Liver (tissue), 10 donors: ENCODE data around the gene CCNB2. TPM values are rescaled to one million over a fixed set of nuclear protein-coding genes. Genes with fewer than 3 reads are reported as not detected.

Experiments used
- DNase-seq: peaks from one replicate; pipeline ENCODE4 v3.0.0-alpha.2; 2017; ENCODE audit warnings: low spot score
- H3K27ac ChIP-seq, 2 donors: one replicate each; pipeline ENCODE4 v1.7.0; 2013; ENCODE audit warnings: inconsistent platforms in 2 of 2, low read length in 2 of 2, control low read depth in 1 of 2, low read depth in 1 of 2, mild to moderate bottlenecking in 1 of 2
- H3K27me3 ChIP-seq, 4 donors: one replicate each; pipeline versions ENCODE4 v1.6.1 to v1.7.0; 2013; ENCODE audit warnings: low read length in 3 of 4, inconsistent platforms in 1 of 4, mild to moderate bottlenecking in 1 of 4, moderate library complexity in 1 of 4; ENCODE audit not compliant: control insufficient read depth in 4 of 4, insufficient read depth in 4 of 4
- H3K36me3 ChIP-seq, 4 donors: one replicate each; pipeline versions ENCODE4 v1.6.1 to v1.7.0; 2013; ENCODE audit warnings: low read length in 3 of 4, mild to moderate bottlenecking in 3 of 4, low read depth in 1 of 4, moderate library complexity in 1 of 4; ENCODE audit not compliant: control insufficient read depth in 4 of 4, insufficient read depth in 3 of 4
- H3K4me1 ChIP-seq, 4 donors: one replicate each; pipeline versions ENCODE4 v1.6.1 to v1.7.0; 2013; ENCODE audit warnings: low read length in 3 of 4, mild to moderate bottlenecking in 3 of 4, moderate library complexity in 1 of 4; ENCODE audit not compliant: control insufficient read depth in 4 of 4, insufficient read depth in 4 of 4
- H3K4me3 ChIP-seq, 3 donors: one replicate each; pipeline versions ENCODE4 v1.6.1 to v1.7.0; 2013; ENCODE audit warnings: low read length in 3 of 3, control low read depth in 1 of 3, low read depth in 1 of 3, mild to moderate bottlenecking in 1 of 3
- H3K9ac ChIP-seq, 2 donors: one replicate each; pipeline ENCODE4 v1.7.0; 2013; ENCODE audit warnings: low read length in 2 of 2, mild to moderate bottlenecking in 2 of 2, moderate library complexity in 2 of 2, control low read depth in 1 of 2, low read depth in 1 of 2
- H3K9me3 ChIP-seq, 4 donors: one replicate each; pipeline versions ENCODE4 v1.6.1 to v1.7.0; 2013; ENCODE audit warnings: low read length in 3 of 4; ENCODE audit not compliant: control insufficient read depth in 4 of 4
- EGR1 ChIP-seq, 2 donors: IDR thresholded peaks; 2 replicates each; pipeline ENCODE4 v1.6.1; 2016 to 2018; ENCODE audit warnings: antibody characterized with exemption in 2 of 2, low read depth in 2 of 2
- FOXA1 ChIP-seq: IDR thresholded peaks from 2 replicates; pipeline ENCODE4 v1.6.1; 2016; ENCODE audit warnings: antibody characterized with exemption
- FOXA2 ChIP-seq: IDR thresholded peaks from 2 replicates; pipeline ENCODE4 v1.6.1; 2016; ENCODE audit warnings: antibody characterized with exemption
- GABPA ChIP-seq, 2 donors: IDR thresholded peaks in 1 of 2; conservative IDR thresholded peaks in 1 of 2; 2 replicates each; pipeline ENCODE4 v1.6.1; 2016; ENCODE audit warnings: antibody characterized with exemption in 2 of 2, mild to moderate bottlenecking in 1 of 2, moderate library complexity in 1 of 2
- HNF4A ChIP-seq, 2 donors: conservative IDR thresholded peaks; 2 replicates each; pipeline ENCODE4 v1.6.1; 2016; ENCODE audit warnings: antibody characterized with exemption in 2 of 2, mild to moderate bottlenecking in 2 of 2
- HNF4G ChIP-seq: IDR thresholded peaks from 2 replicates; pipeline ENCODE4 v1.6.1; 2016; ENCODE audit warnings: antibody characterized with exemption
- JUND ChIP-seq, 2 donors: IDR thresholded peaks; 2 replicates each; pipeline ENCODE4 v1.6.1; 2016; ENCODE audit warnings: antibody characterized with exemption in 2 of 2
- NR2F2 ChIP-seq: IDR thresholded peaks from 2 replicates; pipeline ENCODE4 v1.6.1; 2016; ENCODE audit warnings: antibody characterized with exemption
- RAD21 ChIP-seq, 2 donors: IDR thresholded peaks; 2 replicates each; pipeline ENCODE4 v1.6.1; 2016; ENCODE audit warnings: antibody characterized with exemption in 2 of 2, mild to moderate bottlenecking in 2 of 2
- RXRA ChIP-seq, 2 donors: IDR thresholded peaks; 2 replicates each; pipeline ENCODE4 v1.6.1; 2017 to 2018; ENCODE audit warnings: antibody characterized with exemption in 2 of 2, mild to moderate bottlenecking in 1 of 2
- TAF1 ChIP-seq: conservative IDR thresholded peaks from 2 replicates; pipeline ENCODE4 v1.6.1; 2016; ENCODE audit warnings: antibody characterized with exemption, mild to moderate bottlenecking
- YY1 ChIP-seq: IDR thresholded peaks from 2 replicates; pipeline ENCODE4 v1.6.1; 2016; ENCODE audit warnings: antibody characterized with exemption, mild to moderate bottlenecking
- WGBS: extraction: QIAGEN DNeasy Blood & Tissue Kit; methylation state at CpG from one replicate; pipeline ENCODE4 v1.1.7; 2013; 5-methylcytosine and 5-hydroxymethylcytosine counted together
- polyA plus RNA-seq, 2 donors: library from polyadenylated mRNA; stranded (reverse) in 1 of 2; unstranded in 1 of 2; fragments of 200-250 nt in 1 of 2; fragments of >200 nt in 1 of 2; fragmentation: Nextera tagmentation in 1 of 2; extraction: Ambion mirVana in 1 of 2; gene quantifications; one replicate each; pipeline versions ENCODE4 v1.2.1 to v1.2.3, GENCODE V29; 2013 to 2015
- small RNA-seq: library from RNA; depleted of rRNA; stranded (forward); fragments of <200 nt; gene quantifications from one replicate; pipeline ENCODE3, GENCODE V24; 2014
- total RNA-seq, 2 donors: library from RNA; depleted of rRNA; stranded (reverse); fragments of >200 nt; gene quantifications; one replicate each; pipeline ENCODE4 v1.2.3, GENCODE V29; 2014
- TF ChIP-seq, protein P1 (sequence below): IDR thresholded peaks from 2 replicates; pipeline ENCODE4 v1.6.1; 2016; ENCODE audit warnings: antibody characterized with exemption, mild to moderate bottlenecking
- TF ChIP-seq, protein P2 (sequence below): IDR thresholded peaks from 2 replicates; pipeline ENCODE4 v1.6.1; 2016; ENCODE audit warnings: antibody characterized with exemption
- TF ChIP-seq, protein P3 (sequence below): IDR thresholded peaks from 2 replicates; pipeline ENCODE4 v1.6.1; 2016; ENCODE audit warnings: antibody characterized with exemption
- TF ChIP-seq, protein P4 (sequence below): fragments of 150-350 bp; IDR thresholded peaks from 2 replicates; pipeline ENCODE4 v1.5.1; 2017; ENCODE audit warnings: improper control_type of control experiment, low read depth, low read length; ENCODE audit not compliant: missing input control
- donor health status: healthy.
- donor health status: healthy.
- donor health status: healthy.
- donor health status: healthy.
- donor health status: healthy.

Gene CCNB2
- total and polyA plus RNA-seq, 4 donors = 0.42 to 53.1 (median 2.0) TPM

DNA sequence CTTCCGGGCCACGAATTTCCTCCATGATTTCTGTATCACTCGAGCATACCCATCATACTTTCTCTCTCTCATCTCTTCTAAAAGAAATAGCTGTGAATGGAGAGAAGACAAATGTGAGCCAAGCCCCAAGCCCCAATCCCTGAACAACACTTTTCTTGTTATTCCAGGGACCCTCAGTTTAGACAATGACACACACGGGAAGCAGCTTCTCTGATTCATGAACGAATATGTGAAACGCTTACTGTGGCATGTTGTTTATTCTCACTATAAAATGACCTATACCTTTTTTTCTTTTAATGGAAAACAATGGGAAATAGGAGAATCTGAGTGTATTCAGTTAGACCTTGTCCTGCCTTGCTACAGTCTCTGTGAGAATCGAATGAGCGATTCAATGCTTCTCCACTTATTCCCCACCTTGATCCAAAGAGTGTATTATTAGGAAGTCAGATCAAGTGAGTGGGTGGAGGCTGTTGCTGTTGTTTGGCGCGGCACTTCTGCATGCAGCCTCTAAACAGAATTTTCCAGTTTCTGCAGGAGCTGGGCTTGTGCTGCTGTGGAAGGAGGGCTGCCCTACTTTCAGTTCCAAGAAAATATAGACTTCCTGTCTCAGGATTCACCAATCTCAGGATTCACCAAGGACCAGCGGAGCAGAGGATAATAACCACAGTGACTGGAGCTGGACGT is 69.3 kb downstream of the CCNB2 start:
- no peaks in the 10 kb centered on the region for H3K9me3 ChIP-seq
- H3K27ac ChIP-seq = no peak overlapping the region
- no peak for DNase-seq
- no peak for TF ChIP-seq EGR1 (IDR thresholded peaks at IDR 0.05; ENCODE audit: low read depth in 2 of 2)
- no peak for TF ChIP-seq RAD21 (IDR thresholded peaks at IDR 0.05)
- TF ChIP-seq, protein P1, sequence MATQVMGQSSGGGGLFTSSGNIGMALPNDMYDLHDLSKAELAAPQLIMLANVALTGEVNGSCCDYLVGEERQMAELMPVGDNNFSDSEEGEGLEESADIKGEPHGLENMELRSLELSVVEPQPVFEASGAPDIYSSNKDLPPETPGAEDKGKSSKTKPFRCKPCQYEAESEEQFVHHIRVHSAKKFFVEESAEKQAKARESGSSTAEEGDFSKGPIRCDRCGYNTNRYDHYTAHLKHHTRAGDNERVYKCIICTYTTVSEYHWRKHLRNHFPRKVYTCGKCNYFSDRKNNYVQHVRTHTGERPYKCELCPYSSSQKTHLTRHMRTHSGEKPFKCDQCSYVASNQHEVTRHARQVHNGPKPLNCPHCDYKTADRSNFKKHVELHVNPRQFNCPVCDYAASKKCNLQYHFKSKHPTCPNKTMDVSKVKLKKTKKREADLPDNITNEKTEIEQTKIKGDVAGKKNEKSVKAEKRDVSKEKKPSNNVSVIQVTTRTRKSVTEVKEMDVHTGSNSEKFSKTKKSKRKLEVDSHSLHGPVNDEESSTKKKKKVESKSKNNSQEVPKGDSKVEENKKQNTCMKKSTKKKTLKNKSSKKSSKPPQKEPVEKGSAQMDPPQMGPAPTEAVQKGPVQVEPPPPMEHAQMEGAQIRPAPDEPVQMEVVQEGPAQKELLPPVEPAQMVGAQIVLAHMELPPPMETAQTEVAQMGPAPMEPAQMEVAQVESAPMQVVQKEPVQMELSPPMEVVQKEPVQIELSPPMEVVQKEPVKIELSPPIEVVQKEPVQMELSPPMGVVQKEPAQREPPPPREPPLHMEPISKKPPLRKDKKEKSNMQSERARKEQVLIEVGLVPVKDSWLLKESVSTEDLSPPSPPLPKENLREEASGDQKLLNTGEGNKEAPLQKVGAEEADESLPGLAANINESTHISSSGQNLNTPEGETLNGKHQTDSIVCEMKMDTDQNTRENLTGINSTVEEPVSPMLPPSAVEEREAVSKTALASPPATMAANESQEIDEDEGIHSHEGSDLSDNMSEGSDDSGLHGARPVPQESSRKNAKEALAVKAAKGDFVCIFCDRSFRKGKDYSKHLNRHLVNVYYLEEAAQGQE = no peak
- TF ChIP-seq, protein P2, sequence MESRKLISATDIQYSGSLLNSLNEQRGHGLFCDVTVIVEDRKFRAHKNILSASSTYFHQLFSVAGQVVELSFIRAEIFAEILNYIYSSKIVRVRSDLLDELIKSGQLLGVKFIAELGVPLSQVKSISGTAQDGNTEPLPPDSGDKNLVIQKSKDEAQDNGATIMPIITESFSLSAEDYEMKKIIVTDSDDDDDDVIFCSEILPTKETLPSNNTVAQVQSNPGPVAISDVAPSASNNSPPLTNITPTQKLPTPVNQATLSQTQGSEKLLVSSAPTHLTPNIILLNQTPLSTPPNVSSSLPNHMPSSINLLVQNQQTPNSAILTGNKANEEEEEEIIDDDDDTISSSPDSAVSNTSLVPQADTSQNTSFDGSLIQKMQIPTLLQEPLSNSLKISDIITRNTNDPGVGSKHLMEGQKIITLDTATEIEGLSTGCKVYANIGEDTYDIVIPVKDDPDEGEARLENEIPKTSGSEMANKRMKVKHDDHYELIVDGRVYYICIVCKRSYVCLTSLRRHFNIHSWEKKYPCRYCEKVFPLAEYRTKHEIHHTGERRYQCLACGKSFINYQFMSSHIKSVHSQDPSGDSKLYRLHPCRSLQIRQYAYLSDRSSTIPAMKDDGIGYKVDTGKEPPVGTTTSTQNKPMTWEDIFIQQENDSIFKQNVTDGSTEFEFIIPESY = no peak
- TF ChIP-seq FOXA1 = no peak
- TF ChIP-seq, protein P3, sequence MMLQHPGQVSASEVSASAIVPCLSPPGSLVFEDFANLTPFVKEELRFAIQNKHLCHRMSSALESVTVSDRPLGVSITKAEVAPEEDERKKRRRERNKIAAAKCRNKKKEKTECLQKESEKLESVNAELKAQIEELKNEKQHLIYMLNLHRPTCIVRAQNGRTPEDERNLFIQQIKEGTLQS = no peak
- no peak for TF ChIP-seq YY1
- no peak for TF ChIP-seq NR2F2
- no peak for TF ChIP-seq TAF1
- TF ChIP-seq HNF4A (conservative IDR thresholded peaks at IDR 0.05) = no peak
- TF ChIP-seq, protein P4, sequence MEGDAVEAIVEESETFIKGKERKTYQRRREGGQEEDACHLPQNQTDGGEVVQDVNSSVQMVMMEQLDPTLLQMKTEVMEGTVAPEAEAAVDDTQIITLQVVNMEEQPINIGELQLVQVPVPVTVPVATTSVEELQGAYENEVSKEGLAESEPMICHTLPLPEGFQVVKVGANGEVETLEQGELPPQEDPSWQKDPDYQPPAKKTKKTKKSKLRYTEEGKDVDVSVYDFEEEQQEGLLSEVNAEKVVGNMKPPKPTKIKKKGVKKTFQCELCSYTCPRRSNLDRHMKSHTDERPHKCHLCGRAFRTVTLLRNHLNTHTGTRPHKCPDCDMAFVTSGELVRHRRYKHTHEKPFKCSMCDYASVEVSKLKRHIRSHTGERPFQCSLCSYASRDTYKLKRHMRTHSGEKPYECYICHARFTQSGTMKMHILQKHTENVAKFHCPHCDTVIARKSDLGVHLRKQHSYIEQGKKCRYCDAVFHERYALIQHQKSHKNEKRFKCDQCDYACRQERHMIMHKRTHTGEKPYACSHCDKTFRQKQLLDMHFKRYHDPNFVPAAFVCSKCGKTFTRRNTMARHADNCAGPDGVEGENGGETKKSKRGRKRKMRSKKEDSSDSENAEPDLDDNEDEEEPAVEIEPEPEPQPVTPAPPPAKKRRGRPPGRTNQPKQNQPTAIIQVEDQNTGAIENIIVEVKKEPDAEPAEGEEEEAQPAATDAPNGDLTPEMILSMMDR = no peak
- TF ChIP-seq HNF4G = no peak
- no peak for TF ChIP-seq GABPA (IDR thresholded peaks at IDR 0.05 in 1 of 2, conservative IDR thresholded peaks at IDR 0.05 in 1 of 2)
- TF ChIP-seq FOXA2 = no peak
- TF ChIP-seq JUND (IDR thresholded peaks at IDR 0.05) = no peak
- no peak for TF ChIP-seq RXRA (IDR thresholded peaks at IDR 0.05)
- H3K36me3 ChIP-seq = peaks cover 5 to 56% (median 23%) of the 10 kb centered on the region in 4 donors
- no peaks in the 10 kb centered on the region for H3K27me3 ChIP-seq
- H3K4me1 ChIP-seq = no peaks in the 10 kb centered on the region
- 89% methylated on average over 12 of the region's 12 CpGs for WGBS
- no peak overlapping the region for H3K9ac ChIP-seq
- no peak overlapping the region for H3K4me3 ChIP-seq

Small RNA genes lying within 50 kb of the gene (small RNA-seq; reads per million reads assigned to genes)
- 0.11 reads per million for gene MIR2116

Other genes with a start within 250 kb of the CCNB2 start
- gene SLTM, start 171.5 kb upstream of the CCNB2 start, total RNA-seq = 10 to 100 TPM; 44.8 to 78.1 TPM
- gene SLTM, start 171.5 kb upstream of the CCNB2 start, polyA plus RNA-seq = 10 to 100 TPM; 20.4 to 55.4 TPM
- 10 to 100 TPM; 13.6 to 16.9 TPM for gene RNF111, start 117.5 kb upstream of the CCNB2 start, total RNA-seq
- 1 to 10 TPM; 5.1 to 7.1 TPM for gene RNF111, start 117.5 kb upstream of the CCNB2 start, polyA plus RNA-seq
- gene LDHAL6B, start 101.7 kb downstream of the CCNB2 start, total RNA-seq = not detected
- not detected for gene LDHAL6B, start 101.7 kb downstream of the CCNB2 start, polyA plus RNA-seq